ENCODE measurements around the gene ANKRD13A. TPM values are rescaled to one million over a fixed set of nuclear protein-coding genes. Genes with fewer than 3 reads are reported as not detected.
"Not testable (repeated sequence)": the region's sequence is repeated elsewhere in the genome, so short reads cannot be mapped to it uniquely, and the experiment has no call there.

ANKRD13A gene
- total RNA-seq, 1 donor = 134 TPM

DNA sequence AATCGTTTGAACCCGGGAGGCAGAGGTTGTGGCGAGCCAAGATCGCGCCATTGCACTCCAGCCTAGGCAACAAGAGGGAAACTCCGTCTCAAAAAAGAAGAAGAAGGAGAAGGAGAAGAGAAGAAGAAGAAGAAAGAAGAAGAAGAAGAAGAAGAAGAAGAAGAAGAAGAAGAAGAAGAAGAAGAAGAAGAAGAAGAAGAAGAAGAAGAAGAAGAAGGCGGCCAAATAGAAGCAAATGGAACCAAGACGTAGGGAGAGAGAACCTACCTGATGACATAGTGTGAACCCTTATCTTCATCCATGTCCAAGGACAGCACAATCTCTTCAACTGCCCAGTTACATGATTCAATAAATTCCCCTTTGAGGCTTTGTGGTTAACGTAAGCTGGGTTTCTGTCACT, 68.9 kb downstream of the ANKRD13A start:
- not testable (repeated sequence) for H3K27me3 ChIP-seq (ENCODE audit: insufficient read depth, low read length); H3K4me3 ChIP-seq (ENCODE audit: low read length); H3K9me3 ChIP-seq (ENCODE audit: low read depth, low read length); H3K4me1 ChIP-seq (ENCODE audit: insufficient read depth, low read length)

DNA sequence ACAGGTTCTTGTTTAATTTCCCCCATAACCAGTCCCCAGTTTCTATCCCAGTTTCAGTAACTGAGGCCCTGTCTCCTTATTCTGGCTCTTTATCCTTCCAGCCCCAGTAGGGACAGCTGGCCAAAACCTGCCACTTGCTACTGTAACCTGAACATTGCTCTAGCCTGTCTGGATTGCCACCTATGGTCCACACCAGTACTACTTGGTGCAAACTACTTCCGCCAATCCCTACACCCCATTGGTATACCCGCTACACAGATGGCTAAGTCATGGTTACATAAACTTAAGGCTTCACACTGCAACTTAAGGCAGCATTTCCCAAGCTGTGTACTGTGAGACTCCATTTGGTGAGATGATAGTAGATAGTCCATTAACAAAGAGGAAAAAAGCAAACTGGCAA, 69.4 kb downstream of the ANKRD13A start:
- Histone ChIP-seq H3K4me1 (ENCODE audit: insufficient read depth, low read length) (peaks cover 11% of the 10 kb centered on the region), H3K4me3 (ENCODE audit: low read length) (no peak overlapping the region), H3K27me3 (ENCODE audit: insufficient read depth, low read length) (no peaks in the 10 kb centered on the region), H3K9me3 (ENCODE audit: low read depth, low read length) (no peaks in the 10 kb centered on the region)

DNA sequence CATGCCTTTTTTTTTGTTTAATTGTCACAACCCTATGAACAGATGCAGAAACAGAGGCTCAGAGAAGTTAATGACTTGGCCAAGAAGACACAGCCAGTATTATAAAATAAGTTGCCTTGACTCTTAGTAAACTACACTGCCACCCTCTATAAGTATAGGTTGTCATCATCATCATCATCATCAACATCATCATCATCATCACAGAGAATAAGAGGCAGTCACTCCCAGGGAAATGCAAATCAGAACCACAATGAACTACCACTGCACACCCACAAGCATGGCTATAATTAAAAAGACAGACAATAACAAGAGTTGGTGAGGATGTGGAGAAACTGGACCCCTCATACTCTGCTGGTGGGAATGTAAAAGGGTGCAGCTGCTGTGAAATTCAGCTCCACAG, 72.3 kb downstream of the ANKRD13A start:
- peaks cover 16% of the 10 kb centered on the region for H3K4me1 ChIP-seq (ENCODE audit: insufficient read depth, low read length)
- H3K4me3 ChIP-seq (ENCODE audit: low read length) = no peak overlapping the region
- H3K9me3 ChIP-seq (ENCODE audit: low read depth, low read length) = no peaks in the 10 kb centered on the region
- no peaks in the 10 kb centered on the region for H3K27me3 ChIP-seq (ENCODE audit: insufficient read depth, low read length)

DNA sequence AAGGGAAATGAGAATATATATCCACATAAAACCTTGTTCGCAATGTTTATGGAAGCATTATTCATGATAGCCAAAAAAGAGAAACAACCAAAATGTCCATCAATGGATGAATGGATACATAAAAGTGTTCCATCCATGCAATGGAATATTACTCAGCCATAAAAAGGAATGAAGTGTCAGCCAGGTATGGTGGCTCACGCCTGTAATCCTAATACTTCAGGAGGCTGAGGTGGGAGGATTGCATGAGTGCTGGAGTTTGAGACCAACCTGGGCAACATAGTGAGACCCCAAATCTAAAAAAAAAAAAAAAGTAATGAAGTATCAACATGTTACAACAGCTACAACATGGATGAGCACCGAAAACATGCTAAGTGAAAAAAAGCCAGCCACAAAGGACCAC, 72.7 kb downstream of the ANKRD13A start:
- H3K4me3 ChIP-seq (ENCODE audit: low read length) = no peak overlapping the region

DNA sequence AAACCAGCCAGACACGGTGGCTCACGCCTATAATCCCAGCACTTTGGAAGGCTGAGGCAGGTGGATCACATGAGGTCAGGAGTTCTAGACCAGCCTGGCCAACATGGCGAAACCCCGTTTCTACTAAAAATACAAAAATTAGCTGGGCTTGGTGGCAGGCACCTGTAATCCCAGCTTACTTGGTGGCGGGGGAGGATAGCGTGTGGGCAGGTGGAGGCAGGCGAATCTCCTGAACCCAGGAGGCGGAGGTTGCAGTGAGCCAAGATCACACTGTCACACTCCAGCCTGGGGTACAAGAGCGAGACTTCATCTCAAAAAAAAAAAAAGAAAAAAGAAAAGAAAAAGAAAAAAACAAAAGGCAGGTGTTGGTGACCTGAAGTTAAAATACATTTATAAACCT, 73.4 kb downstream of the ANKRD13A start:
- Histone ChIP-seq H3K4me1 (ENCODE audit: insufficient read depth, low read length) (peaks cover 16% of the 10 kb centered on the region), H3K4me3 (ENCODE audit: low read length) (peak overlapping the region; percentile 34)
- not testable (repeated sequence) for H3K9me3 ChIP-seq (ENCODE audit: low read depth, low read length); H3K27me3 ChIP-seq (ENCODE audit: insufficient read depth, low read length)

More for the DNA sequence above, 72.7 kb downstream of the ANKRD13A start:
- H3K4me1 ChIP-seq (ENCODE audit: insufficient read depth, low read length) = peaks cover 16% of the 10 kb centered on the region
- H3K27me3 ChIP-seq (ENCODE audit: insufficient read depth, low read length) = no peaks in the 10 kb centered on the region
- no peaks in the 10 kb centered on the region for H3K9me3 ChIP-seq (ENCODE audit: low read depth, low read length)

DNA sequence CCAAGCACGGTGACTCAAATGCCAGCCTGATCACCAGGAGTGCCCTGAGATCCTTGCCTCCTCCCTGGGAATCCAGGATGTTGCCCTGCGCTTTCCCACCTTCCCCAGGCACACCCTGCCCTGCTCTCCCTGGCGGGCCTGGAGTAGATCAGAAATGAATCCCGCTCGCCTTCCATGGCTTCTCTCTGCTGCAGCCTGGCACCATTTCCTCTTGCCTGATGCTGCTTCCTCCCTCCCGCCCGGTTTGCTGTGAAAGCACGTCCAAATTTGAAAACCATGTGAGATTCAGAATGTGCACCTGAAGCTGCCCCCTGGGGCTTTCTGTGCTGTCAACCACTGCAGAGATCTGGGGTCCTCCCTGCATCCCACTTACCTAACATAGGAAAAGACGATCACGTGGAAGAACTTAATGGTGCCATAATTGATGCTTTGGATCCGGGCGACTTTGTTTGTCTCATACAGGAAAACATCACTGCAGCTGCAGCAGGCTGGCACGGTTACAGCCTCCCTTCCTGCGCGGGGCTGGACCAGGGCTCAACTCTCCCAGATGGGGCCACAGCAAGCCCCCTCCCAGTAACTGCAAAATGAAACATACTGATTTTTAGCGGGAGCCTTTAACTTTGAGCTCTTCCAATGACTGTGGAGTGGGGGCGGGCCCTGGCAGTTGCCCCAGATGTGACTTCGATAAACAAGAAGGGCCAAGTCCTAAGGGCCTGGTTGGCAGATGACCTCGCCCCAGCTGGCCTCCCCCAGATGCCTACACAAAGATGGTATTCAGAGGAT, 74.0 kb downstream of the ANKRD13A start:
- peak overlapping the region; percentile 34 for H3K4me3 ChIP-seq (ENCODE audit: low read length)
- no peaks in the 10 kb centered on the region for H3K9me3 ChIP-seq (ENCODE audit: low read depth, low read length)
- H3K27me3 ChIP-seq (ENCODE audit: insufficient read depth, low read length) = no peaks in the 10 kb centered on the region
- peaks cover 16% of the 10 kb centered on the region for H3K4me1 ChIP-seq (ENCODE audit: insufficient read depth, low read length)

DNA sequence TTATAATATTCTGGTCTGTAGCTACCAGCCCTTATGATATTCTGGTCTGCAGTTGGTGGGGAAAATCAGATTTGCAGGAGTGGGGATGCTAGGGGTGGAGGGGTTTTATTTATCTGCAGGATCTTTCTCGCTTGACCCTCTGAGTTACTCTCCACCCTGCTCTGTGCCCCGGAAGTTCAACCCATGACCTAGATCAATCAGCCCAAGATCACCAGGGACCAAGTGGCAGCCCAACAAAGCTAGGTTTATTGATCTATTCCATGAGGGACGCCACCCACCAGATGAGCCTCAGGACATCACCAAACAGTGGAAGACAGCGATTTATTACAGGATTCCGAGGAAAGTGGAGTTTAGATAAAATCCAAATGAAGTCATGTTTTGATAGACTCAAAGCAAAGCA, 74.9 kb downstream of the ANKRD13A start:
- H3K4me1 ChIP-seq (ENCODE audit: insufficient read depth, low read length) = peaks cover 23% of the 10 kb centered on the region
- H3K27me3 ChIP-seq (ENCODE audit: insufficient read depth, low read length) = no peaks in the 10 kb centered on the region
- no peaks in the 10 kb centered on the region for H3K9me3 ChIP-seq (ENCODE audit: low read depth, low read length)
- H3K4me3 ChIP-seq (ENCODE audit: low read length) = no peak overlapping the region

DNA sequence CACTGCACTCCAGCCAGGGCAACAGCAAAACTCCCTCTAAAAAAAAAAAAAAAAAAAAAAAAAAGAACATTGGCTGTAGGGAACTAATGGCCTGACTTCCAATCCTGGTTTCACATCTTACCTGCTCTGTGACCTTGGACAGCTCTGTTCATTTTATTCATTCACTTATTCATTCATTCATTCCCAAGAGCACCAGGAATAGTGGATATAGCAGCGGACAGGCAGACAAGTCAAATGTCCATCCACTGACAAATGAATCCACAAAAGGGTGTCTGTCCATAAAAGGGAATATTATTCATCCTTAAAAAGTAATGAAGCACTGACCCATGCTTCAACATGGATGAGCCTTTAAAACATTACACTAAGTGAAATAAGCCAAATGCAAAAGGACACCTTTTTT, 76.7 kb downstream of the ANKRD13A start:
- Histone ChIP-seq H3K27me3 (ENCODE audit: insufficient read depth, low read length) (no peaks in the 10 kb centered on the region), H3K9me3 (ENCODE audit: low read depth, low read length) (no peaks in the 10 kb centered on the region), H3K4me3 (ENCODE audit: low read length) (no peak overlapping the region), H3K4me1 (ENCODE audit: insufficient read depth, low read length) (peaks cover 35% of the 10 kb centered on the region)

DNA sequence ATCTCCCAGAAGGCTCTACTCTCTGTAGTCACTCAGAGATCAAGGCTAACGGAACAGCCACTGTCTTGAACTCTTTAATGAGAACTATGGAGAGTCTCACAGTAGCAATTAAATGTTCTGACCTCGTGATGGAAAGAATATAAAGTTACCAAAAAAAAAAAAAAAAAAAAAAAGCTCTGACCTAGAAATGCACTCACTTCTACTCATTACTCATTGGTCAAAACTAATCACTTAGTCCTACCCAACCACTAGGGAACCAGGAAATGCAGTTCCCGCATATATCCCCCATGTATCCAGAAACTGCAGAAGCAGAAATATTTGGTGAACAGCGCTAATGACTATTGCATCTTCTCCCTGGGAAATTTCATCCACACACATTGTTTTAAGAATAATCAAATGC, 78.6 kb downstream of the ANKRD13A start:
- Histone ChIP-seq H3K9me3 (ENCODE audit: low read depth, low read length) (no peaks in the 10 kb centered on the region), H3K4me3 (ENCODE audit: low read length) (no peak overlapping the region)

DNA sequence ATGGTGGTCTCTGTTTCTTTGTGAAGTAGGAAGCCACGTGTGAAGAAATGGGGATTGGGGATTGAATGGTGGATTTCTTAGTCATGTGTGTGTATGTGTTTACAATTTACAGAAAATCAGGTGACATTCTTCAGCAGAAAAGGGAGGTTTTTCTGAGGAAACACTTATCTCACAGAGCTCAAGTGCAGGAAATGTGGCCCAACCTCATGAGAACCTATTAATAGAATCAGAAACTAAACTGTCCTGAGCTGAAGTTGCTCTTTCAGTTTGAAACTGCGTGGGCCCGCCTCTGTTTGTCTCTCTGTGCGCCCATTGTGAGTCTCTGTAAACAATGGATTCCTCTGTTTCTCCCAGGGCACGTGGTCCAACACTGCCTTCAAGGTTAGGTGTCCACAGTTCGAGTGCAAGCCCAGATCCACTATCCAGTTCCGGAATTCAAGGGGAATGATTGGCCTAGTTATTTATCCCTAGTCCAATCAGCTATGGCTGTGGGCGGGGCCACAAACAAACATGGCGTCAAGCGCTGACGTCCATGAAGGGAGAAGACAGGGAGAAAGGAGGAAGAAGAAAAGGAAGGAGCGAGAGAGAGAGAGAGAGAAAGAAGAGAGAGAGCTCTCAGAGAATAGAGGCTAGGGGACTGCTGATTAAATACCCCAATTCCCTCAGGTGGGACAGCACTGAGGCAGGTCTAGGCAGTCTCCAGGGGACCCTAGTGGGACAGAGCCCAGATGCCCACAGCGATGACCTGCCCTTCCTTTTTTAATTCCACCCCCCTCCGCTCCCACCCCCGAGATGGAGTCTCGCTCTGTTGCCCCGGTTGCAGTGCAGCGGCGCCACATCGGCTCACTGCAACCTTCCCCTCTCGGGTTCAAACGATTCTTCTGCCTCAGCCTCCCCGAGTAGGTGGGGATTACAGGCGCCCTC, 80.5 kb downstream of the ANKRD13A start:
- H3K4me1 ChIP-seq (ENCODE audit: insufficient read depth, low read length) = peaks cover 19% of the 10 kb centered on the region
- no peaks in the 10 kb centered on the region for H3K27me3 ChIP-seq (ENCODE audit: insufficient read depth, low read length)
- peak overlapping the region; percentile 38 for H3K4me3 ChIP-seq (ENCODE audit: low read length)
- H3K9me3 ChIP-seq (ENCODE audit: low read depth, low read length) = no peaks in the 10 kb centered on the region

More for the DNA sequence above, 78.6 kb downstream of the ANKRD13A start:
- no peaks in the 10 kb centered on the region for H3K27me3 ChIP-seq (ENCODE audit: insufficient read depth, low read length)
- H3K4me1 ChIP-seq (ENCODE audit: insufficient read depth, low read length) = peaks cover 32% of the 10 kb centered on the region

DNA sequence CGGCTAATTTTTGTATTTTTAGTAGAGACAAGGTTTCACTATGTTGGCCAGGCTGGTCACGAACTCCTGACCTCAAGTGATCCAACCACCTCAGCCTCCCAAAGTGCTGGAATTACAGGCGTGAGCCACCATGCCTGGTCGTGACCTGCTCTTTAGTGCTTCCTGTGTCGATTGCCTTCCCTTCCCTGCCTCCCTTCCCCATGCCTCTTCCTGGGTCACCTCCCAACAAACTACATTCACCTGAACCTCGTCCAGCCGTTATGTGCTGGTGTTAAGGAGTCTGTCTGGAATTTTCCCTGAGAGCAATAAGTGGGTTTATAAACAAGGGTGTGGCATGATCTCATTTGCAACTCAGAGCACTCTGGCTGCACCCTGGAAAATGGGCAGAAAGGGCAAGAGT, 81.2 kb downstream of the ANKRD13A start:
- H3K27me3 ChIP-seq (ENCODE audit: insufficient read depth, low read length) = no peaks in the 10 kb centered on the region
- H3K4me3 ChIP-seq (ENCODE audit: low read length) = no peak overlapping the region
- peaks cover 19% of the 10 kb centered on the region for H3K4me1 ChIP-seq (ENCODE audit: insufficient read depth, low read length)
- no peaks in the 10 kb centered on the region for H3K9me3 ChIP-seq (ENCODE audit: low read depth, low read length)

DNA sequence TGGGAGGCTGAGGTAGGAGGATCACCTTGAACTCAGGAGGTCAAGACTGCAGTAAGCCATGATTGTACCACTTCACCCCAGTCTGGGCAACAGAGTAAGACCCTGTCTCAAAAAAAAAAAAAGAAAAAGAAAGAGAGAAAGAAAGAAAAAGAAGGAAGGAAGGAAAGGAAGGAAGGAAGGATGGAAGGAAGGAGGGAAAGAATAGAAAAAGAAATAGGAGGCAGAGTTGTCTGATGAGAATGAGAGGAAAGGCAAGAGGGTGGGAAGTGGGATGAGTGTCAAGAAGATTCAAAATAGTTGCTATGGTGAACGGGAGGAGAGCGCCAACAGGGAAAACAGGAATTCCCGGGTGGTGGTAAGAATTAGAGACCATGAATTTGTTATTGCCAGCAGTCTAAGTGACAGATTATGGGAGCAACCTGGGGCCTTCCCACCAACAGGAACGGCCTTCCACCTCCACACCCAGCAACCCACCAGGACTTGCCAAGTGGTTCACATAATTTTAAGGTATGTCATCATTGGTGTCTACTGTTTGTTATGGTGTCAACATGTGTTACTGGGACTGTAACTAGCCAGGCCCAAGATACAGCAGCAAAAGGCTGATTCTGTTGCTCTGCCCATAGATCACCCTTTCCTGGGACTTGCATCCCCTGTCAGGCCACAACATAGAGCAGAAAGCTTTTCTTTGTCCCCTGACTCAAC, 85.2 kb downstream of the ANKRD13A start:
- Histone ChIP-seq H3K4me1 (ENCODE audit: insufficient read depth, low read length) (peaks cover 38% of the 10 kb centered on the region), H3K4me3 (ENCODE audit: low read length) (no peak overlapping the region), H3K27me3 (ENCODE audit: insufficient read depth, low read length) (no peaks in the 10 kb centered on the region), H3K9me3 (ENCODE audit: low read depth, low read length) (no peaks in the 10 kb centered on the region)

DNA sequence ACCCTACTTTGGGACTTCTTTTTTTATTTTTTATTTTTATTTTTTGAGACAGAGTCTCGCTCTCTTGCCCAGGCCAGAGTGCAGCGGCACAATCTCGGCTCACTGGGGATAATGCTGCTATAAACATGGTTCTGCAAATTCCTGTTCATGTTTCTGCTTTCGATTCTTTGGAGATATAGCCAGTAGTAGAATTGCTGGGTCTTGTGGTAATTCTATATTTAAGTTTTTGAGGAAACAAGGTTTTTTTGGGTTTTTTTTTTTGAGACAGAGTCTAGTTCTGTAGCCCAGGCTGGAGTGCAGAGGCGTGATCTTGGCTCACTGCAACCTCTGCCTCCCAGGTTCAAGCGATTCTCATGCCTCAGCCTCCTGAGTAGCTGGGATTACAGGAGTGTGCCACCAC, 89.0 kb downstream of the ANKRD13A start:
- H3K9me3 ChIP-seq (ENCODE audit: low read depth, low read length); H3K27me3 ChIP-seq (ENCODE audit: insufficient read depth, low read length); H3K4me3 ChIP-seq (ENCODE audit: low read length): not testable (repeated sequence)
- peaks cover 33% of the 10 kb centered on the region for H3K4me1 ChIP-seq (ENCODE audit: insufficient read depth, low read length)

DNA sequence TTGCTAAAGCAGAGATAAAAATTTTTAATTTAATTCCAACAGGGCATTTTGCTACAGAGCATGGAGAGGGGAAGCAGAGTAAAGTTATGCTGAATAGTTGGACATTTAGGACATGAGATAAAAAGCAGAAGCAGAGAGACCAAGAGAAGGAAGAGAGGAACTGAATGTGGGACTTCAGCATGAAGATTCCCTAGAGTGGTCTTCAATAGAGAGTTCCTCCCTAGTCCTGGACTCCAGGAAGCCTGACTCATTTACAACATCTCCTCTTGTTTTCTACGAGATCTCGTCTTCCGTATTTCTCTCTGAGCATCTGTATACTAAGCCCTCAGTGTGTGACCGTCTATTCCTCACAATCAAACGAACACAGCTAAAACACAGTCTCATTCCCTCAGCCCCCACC, 89.7 kb downstream of the ANKRD13A start:
- no peaks in the 10 kb centered on the region for H3K9me3 ChIP-seq (ENCODE audit: low read depth, low read length)
- no peak overlapping the region for H3K4me3 ChIP-seq (ENCODE audit: low read length)
- peaks cover 33% of the 10 kb centered on the region for H3K4me1 ChIP-seq (ENCODE audit: insufficient read depth, low read length)
- H3K27me3 ChIP-seq (ENCODE audit: insufficient read depth, low read length) = peaks cover 3% of the 10 kb centered on the region

All from mononuclear cell (primary cell).